ENCODE results near the gene SH3PXD2A.

The SH3PXD2A gene

DNA sequence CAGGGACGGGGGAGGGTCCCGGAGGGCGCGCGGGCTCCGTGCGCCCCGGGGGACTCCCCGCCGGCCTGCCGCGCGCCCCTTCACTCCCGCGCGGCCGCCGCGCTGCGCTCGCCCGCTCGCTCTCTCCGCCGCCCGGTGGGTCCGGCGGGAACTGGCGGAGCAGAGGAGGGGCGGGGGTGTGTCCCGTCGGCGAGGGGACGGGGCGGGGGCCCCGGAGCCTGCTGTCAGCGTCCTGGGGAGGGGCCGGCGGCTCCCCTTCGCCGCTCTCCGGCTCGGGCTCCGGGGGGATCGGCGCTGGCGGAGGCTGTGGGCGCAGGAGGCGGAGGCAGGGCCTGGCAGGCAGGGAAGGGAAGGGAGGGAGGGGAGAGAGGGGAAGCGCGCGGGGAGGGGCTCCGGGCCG lies at the start of gene SH3PXD2A:
SH3PXD2A (minus strand) TSS at position 153 of the 400 bp plus-strand sequence. CDS start 310 bp downstream, outside the sequence.
- no peak for DNase-seq (ENCODE audit: low read depth)

DNA sequence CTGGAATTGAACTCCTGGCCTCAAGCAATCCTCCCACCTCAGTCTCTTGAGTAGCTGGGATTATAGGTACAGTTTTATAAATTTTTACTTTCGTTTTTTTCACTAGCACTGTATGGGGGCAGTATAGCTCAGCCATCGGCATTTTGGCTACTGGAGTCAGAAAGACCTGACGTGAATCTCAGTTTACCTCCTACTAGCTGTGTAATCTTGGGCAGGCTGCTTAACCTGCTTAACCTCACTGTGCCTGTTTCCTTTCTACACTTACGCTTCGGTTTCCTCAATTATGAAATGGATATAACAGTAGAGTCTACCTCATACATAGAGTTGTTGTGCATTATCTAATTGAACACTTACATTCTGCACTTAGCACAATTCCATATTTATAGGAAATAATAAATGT lies 45.9 kb upstream of the SH3PXD2A start:
- DNase-seq (ENCODE audit: low read depth): no peak

DNA sequence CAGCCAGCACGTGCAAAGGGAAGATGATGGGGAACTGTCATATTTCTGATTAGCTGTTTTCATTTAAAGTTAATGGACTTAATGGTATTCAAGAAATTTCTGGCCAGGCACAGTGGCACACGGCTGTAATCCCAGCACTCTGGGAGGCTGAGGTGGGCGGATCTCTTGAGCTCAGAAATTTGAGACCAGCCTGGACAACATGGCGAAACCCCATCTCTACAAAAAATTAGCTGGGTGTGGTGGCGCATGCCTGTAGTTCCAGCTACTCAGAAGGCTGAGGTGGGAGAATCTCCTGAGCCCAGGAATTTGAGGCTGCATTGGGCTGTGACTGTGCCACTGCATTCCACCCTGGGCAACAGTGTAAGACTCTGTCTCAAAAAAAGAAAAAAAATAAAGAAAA lies 43.9 kb upstream of the SH3PXD2A start:
- no peak for DNase-seq (ENCODE audit: low read depth)

DNA sequence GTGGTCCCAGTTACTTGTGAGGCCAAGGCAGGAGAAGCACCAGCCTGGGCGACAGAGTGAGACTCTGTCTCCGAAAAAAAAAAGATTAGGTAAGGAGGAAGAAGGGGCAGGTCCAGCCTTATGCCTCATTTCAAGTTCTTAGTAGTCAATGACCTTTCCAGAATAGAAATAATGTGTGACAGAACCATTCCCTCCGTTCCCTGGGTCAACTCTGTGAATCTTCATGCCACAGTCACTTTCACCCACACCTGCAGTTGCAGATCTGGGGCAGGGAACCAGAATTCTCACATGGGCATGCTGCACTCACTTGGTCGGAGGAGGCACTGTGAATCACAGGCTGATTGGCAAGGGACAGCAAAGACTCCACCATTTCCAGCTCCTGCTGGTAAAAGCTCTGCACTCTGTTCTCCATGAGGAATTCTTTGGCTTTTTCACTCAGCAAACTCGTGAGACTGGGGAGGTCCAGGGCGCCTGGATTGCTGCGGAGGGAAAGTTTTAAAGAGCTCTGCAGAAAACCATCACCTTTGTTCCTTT lies 41.9 kb upstream of the SH3PXD2A start:
- DNase-seq (ENCODE audit: low read depth): no peak

DNA sequence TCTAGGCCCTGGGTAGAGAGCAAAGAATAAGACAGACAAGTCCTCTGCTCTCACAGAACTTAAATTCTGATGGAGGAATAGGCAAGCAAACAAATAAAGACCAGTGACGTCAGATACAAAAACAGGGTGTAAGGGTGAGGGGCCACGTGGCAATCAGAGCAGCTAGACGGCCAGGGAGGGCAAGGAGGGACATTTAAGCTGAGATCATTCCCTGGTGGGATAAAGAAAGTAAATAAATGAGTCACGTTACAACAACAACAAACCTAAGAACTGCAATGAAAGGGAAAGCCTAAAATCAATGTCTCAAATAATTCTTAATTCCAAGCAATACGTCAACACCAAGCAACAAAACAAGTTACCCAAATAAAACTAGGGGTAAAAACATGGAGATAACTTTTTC lies 40.8 kb upstream of the SH3PXD2A start:
- no peak for DNase-seq (ENCODE audit: low read depth)

- DNase-seq (ENCODE audit: low read depth): peak; percentile 67
Observed at GRCh38 chr10:103895411-103896186, 40.2 kb upstream of the SH3PXD2A start.

DNA sequence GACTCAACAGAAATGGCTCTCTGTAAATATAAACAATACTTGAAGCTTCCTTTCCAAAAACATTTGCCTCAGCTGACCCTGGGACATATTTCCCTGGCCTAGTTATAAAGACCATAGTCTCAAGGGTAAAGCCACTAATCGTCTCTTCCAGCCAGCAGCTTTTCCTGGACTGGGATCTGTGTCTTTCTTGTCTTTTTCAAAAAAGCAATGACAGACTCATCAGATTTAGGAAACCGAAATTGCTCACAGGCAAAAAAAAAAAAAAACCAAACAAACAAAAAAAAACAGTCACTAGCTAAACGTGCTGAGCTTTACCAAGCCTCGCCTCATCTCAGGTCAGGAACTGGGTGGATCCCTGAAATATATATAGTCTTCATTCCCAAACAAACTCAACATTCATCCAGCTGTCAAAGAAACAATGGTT lies 39.1 kb upstream of the SH3PXD2A start:
- peak; percentile 55 for DNase-seq (ENCODE audit: low read depth)

DNA sequence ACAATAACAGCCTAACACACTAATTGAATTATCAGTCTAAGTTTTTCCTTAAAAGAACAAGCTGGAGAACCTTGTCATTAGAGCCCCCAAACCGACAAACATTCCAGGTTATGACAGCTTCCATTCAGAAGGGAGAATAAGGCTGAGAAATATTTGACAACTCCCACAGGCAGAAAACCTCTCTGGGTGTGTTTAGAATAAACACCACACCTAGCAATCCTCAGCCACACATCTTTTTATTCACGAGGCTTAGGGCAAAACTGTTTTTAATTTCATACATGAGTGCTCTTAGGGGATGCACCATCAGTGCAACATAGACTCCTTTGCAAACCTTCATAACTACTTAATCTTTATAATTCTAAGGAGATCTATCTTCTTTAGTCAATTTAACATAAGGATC lies 38.4 kb upstream of the SH3PXD2A start:
- DNase-seq (ENCODE audit: low read depth): no peak

DNA sequence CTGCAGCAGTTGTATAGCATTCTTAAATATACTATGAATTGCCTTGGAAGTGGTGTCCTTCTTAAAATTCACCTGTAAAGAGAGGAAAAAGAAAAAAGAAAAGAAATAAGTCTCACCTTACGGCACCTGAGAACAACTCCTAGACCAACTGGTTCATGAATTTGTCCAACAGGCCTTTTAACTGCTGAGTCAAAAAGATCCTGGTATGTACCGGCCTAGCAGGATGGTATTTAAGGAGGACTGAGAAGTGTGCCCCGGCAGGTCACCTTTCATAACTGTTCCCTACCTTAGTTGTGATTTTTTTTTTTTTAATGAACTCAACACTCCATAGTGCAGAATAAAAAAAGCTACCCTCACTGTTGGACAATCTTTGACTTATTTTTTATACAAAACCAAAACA lies 36.8 kb upstream of the SH3PXD2A start:
- DNase-seq (ENCODE audit: low read depth): no peak

- no peak for DNase-seq (ENCODE audit: low read depth)
Observed at GRCh38 chr10:103890688-103891087, 35.3 kb upstream of the SH3PXD2A start.

DNA sequence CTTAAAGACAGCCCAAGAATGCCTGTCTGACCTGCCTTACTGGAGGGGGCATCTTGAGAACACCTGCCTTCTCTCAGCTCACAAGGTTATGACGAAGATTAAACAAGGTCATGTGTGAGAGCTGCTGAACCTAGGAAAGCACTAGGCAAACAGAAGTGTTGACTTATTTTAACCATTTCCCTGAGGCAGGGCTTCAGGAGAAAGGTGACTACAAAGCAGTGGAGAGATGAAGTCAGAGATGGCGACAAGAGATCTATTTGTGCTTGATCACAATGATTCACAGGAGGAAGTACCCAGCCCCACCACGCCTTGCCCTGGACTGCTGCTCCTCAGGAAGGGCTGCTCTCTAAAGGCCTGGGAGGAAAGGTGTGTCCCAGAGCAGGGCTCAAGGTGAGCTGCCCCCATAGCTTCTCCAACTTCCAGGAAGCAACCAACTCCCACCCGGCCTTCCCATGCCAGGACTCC lies 34.9 kb upstream of the SH3PXD2A start:
- no peak for DNase-seq (ENCODE audit: low read depth)

- DNase-seq (ENCODE audit: low read depth): no peak
Observed at GRCh38 chr10:103889121-103889720, 33.8 kb upstream of the SH3PXD2A start.

DNA sequence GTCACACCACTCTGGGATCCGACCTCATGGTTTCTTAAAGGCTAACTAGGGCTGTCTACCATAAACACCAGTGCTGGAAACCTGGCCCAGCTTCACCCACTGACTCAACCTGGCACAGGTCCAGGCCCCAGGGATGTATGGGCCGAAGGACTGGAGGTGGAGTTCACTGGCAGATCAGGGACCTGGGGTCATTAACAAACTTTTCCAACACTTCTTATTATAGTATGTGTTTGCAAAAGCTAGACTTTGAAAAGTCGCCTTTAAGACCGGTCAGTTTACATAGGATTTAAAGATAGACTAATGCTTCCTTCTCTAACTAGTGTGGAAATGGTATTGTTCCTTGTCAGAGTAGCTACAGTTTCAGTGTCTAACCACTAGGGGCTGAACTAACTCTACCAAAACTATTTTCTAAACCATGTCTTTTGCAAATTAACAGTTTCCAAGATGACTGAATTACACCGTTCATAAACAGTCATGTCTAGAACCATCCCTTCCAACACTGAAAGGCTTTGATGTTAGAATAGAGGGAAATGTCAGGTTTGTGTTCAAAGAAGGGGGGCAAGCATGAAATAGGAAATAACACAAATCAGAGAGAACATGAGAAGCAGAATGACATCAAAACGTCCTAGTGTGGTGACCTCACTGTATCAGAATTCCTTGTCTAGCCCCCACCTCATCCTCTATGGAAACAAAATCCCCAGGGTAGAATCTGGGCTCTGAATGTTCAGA lies 32.9 kb upstream of the SH3PXD2A start:
- peak; percentile 80 for DNase-seq (ENCODE audit: low read depth)

- DNase-seq (ENCODE audit: low read depth): no peak
Observed at GRCh38 chr10:103885617-103886016, 30.2 kb upstream of the SH3PXD2A start.

DNA sequence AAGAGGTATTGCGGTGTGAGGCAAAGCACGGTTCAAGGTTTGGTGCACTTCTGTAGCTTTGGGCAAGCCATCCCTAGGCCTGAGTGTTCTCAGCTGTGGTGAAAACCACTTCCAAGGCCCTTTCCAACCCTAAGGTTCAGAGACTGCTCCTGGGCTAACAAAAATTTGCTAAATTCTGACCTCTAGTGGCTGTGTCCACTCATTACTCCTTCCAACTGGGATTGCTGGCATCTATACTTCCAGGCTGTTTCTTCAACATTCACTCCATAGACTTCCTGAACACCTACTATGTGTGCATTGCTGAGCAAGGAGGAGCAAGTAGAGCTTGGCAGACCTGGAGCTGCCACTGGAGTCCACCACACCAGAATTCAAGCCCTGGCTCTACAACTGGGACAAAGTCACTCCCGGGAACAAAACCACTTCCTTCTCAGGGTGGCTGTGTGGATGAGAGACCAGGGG lies 29.3 kb upstream of the SH3PXD2A start:
- DNase-seq (ENCODE audit: low read depth): peak; percentile 47

DNA sequence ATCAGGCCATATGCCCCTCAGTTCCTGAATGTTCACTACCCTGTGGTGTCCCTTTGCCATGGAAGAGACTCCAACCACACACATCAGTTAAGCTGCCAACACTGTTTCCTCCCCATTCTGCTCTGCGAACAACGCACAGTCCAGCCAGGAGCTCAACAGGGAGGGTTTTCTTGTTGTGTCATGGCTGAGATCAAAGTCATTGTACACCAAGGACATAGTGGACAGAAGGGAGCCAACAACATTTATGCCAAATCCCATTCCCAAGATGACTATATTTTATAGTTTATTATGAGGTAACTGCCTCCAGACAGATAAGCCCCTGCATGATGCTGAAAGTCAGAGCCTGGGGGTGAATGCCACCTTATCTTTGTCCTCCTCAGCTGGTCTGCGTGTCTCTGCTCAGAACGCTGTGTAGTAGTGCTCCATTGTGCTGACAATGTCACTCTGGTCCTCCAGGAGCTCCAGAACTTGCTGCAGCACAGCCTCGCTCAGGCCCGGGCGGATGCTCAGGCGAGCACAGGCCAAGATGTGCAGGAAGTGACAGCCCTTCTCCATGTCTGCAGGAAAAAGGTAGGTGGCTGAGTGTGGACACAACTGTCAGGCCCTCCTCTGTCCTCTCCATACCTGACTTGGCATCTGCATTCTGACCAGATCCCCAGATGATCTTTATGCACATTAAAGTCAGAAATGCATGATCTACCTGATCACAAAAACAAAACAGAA lies 27.1 kb upstream of the SH3PXD2A start:
- no peak for DNase-seq (ENCODE audit: low read depth)

GRCh38 chr10:103881416-103882284 lies 26.3 kb upstream of the SH3PXD2A start:
- no peak for DNase-seq (ENCODE audit: low read depth)

- DNase-seq (ENCODE audit: low read depth): no peak
Observed at GRCh38 chr10:103879831-103880230, 24.5 kb upstream of the SH3PXD2A start.

GRCh38 chr10:103879409-103879808 lies 24.0 kb upstream of the SH3PXD2A start:
- DNase-seq (ENCODE audit: low read depth): no peak

DNA sequence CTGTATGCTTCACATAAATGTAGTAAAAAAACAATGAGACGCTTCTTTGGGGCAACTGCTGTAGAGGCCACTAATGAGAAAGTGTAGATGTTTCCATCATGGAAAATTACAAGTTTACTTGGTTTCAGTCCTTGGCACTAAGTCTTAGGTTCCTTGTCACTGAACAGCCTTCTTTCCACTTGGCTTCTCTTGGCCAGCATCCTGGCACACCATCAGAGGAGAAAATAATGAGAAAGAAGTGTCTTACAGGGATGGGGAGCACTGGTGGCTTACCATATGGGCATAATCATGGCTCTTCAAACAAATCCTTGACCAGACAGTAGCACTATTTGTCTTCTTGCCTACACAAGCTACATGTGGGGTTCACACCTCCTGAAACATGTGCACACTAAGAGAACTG lies 22.5 kb upstream of the SH3PXD2A start:
- no peak for DNase-seq (ENCODE audit: low read depth)

GRCh38 chr10:103876155-103876554 lies 20.8 kb upstream of the SH3PXD2A start:
- no peak for DNase-seq (ENCODE audit: low read depth)

All from fibroblast of the conjunctiva (primary cell).